Heart left ventricle (tissue), 16 donors: ENCODE measurements around the gene PSMG3. TPM values are rescaled to one million over a fixed set of nuclear protein-coding genes. Genes with fewer than 3 reads are reported as not detected.

ENCODE experiments used
- ATAC-seq, 4 donors: fragments of 200-7000 bp; cut with Tn5 transposase; one replicate each; pipeline ENCODE4 v1.9.1; 2020 to 2022; ENCODE audit warnings: moderate library complexity in 4 of 4, mild to moderate bottlenecking in 3 of 4, moderate number of reproducible peaks in 1 of 4
- DNase-seq, 5 donors: peaks; one replicate each; pipeline ENCODE4 v3.0.0-alpha.2; 2020
- H3K27ac ChIP-seq, 12 donors: fragments of 200-600 bp; sonication (generic) in 4 of 12; one replicate each; pipeline versions ENCODE4 v1.5.0 to v1.8.0; 2016 to 2022; ENCODE audit warnings: mild to moderate bottlenecking in 2 of 12
- H3K27me3 ChIP-seq, 9 donors: fragments of 200-600 bp; sonication (generic) in 2 of 9; one replicate each; pipeline versions ENCODE4 v1.5.1 to v1.8.0; 2016 to 2022; ENCODE audit warnings: mild to moderate bottlenecking in 3 of 9
- H3K36me3 ChIP-seq, 9 donors: fragments of 200-600 bp; sonication (generic) in 2 of 9; one replicate each; pipeline versions ENCODE4 v1.5.0 to v1.8.0; 2018 to 2022; ENCODE audit warnings: mild to moderate bottlenecking in 2 of 9
- H3K4me1 ChIP-seq, 12 donors: fragments of 200-600 bp; sonication (generic) in 4 of 12; one replicate each; pipeline versions ENCODE4 v1.5.0 to v1.8.0; 2016 to 2022; ENCODE audit warnings: mild to moderate bottlenecking in 3 of 12
- H3K4me3 ChIP-seq, 12 donors: fragments of 200-600 bp; sonication (generic) in 4 of 12; one replicate each; pipeline versions ENCODE4 v1.5.0 to v1.8.0; 2017 to 2022; ENCODE audit warnings: mild to moderate bottlenecking in 9 of 12, moderate library complexity in 4 of 12
- H3K9me3 ChIP-seq, 12 donors: fragments of 200-600 bp; sonication (generic) in 4 of 12; one replicate each; pipeline versions ENCODE4 v1.5.0 to v1.8.0; 2016 to 2022; ENCODE audit warnings: mild to moderate bottlenecking in 1 of 12
- CTCF ChIP-seq, 12 donors: fragments of 200-600 bp; sonication (generic) in 4 of 12; IDR thresholded peaks; one replicate each; pipeline versions ENCODE4 v1.5.0 to v1.8.0; 2018 to 2022; ENCODE audit warnings: antibody characterized with exemption in 12 of 12, mild to moderate bottlenecking in 5 of 12
- POLR2A ChIP-seq, 2 donors: fragments of 450-650 bp; IDR thresholded peaks; one replicate each; pipeline ENCODE4 v1.6.1; 2017; ENCODE audit warnings: antibody characterized with exemption in 2 of 2, mild to moderate bottlenecking in 2 of 2, moderate library complexity in 2 of 2
- WGBS, 4 donors: extraction: QIAGEN DNeasy Blood & Tissue Kit in 2 of 4; methylation state at CpG; one replicate each; pipeline versions ENCODE4 v1.1.5 to v1.1.7; 2013 to 2018; 5-methylcytosine and 5-hydroxymethylcytosine counted together
- intact Hi-C, 10 donors: fragments of 100-400 bp; cut with DNase I; formaldehyde crosslinking; loops; one replicate each; pipeline versions ENCODE4 v1.11.1 to v1.14.2; 2022
- polyA plus RNA-seq, 2 donors: library from polyadenylated mRNA; stranded (reverse); fragments of 200-250 nt; gene quantifications; one replicate each; pipeline ENCODE4 v1.2.3, GENCODE V29; 2013
- total RNA-seq, 9 donors: library from RNA; depleted of rRNA in 2 of 9; stranded (reverse); fragments of >200 nt in 2 of 9; fragmentation: NEBNext Ultra II Directional in 3 of 9; extraction: Animal tissue kit (Norgen Biotek cat#: 25700) in 3 of 9; gene quantifications; one replicate each; pipeline versions ENCODE4 v1.1.0 to v1.2.4, GENCODE V29; 2016 to 2023
- donor health status: ischemic (EF 13 %, LVEDD 7.1; RV severe dilation, severe dysfunction).
- donor health status: healthy with polysubstance abuse.
- donor health status: DM: no; HTN: yes; CAD: no.
- donor health status: DM: no; HTN: no; CAD: no.
- donor health status: ischemic (EF 25% LVEDD 6.9; RV normal size, moderate dysfunction).
- donor health status: ischemic (EF 25% LVEDD 5.7; RV mildly dilated, moderate dysfunction).
- donor health status: healthy.
- donor health status: DM: yes; HTN: yes; CAD: no.
- donor health status: ischemic (EF 35%, LVEDD 5.7; RV mildly dilated, moderate dysfunction).
- donor health status: nonischemic (EF 11% LVEDD 7.7; RV severe dilation, severe dysfunction).
- donor health status: DM: yes; HTN: yes; CAD: no.
- donor health status: PGD.
- donor health status: ischemic (EF 29% LVEDD 5.4; RV normal size, mild dysfunction).
- donor health status: nonischemic (EF 23%, LVEDD 6.1; RV moderate dilation, normal function).

PSMG3 gene
- total and polyA plus RNA-seq, 11 donors, result 7.3 to 36.5 (median 13.8) TPM

- peaks cover 0 to 21% (median 6%) of the 10 kb centered on the region in 9 donors for H3K36me3 ChIP-seq
- H3K4me3 ChIP-seq, result peak overlapping the region in 1 of 12 donors; percentile 9
- TF ChIP-seq CTCF (IDR thresholded peaks at IDR 0.05) (no peak), POLR2A (IDR thresholded peaks at IDR 0.05) (no peak)
- peaks cover 22 to 86% (median 65%) of the 10 kb centered on the region in 12 donors for H3K4me1 ChIP-seq
- no peaks in the 10 kb centered on the region for H3K27me3 ChIP-seq
- no peaks in the 10 kb centered on the region for H3K9me3 ChIP-seq
- peak in 2 of 5 donors; percentile 23 to 33 for DNase-seq
- intact Hi-C loops, result loop anchor here in 2 of 10 donors (5.0 kb wide), 2 partner anchors 33 to 38 kb away; partner anchors contain the start of gene PSMG3 (in 1 of the 2)
- no peak for ATAC-seq
- 85 to 92% (median 86%) methylated on average over 18 to 30 of the region's 30 CpGs for WGBS, 4 donors
- H3K27ac ChIP-seq, result peak overlapping the region; percentile 90 to 100 (median 96)
Observed at GRCh38 chr7:1534330-1535099, 35.3 kb downstream of the PSMG3 start.

- H3K27me3 ChIP-seq, result no peaks in the 10 kb centered on the region
- intact Hi-C loops, result loop anchor here in 2 of 10 donors (5.0 kb wide), 2 partner anchors 34 to 39 kb away; partner anchors contain the start of gene PSMG3 (in 1 of the 2)
- peak overlapping the region in 9 of 12 donors; percentile 59 to 94 (median 72) for H3K4me3 ChIP-seq
- ATAC-seq (peak in 3 of 4 donors; percentile 19 to 25 (median 24)), DNase-seq (peak in 4 of 5 donors; percentile 67 to 88 (median 74))
- H3K36me3 ChIP-seq, result peaks cover 0 to 14% (median 0%) of the 10 kb centered on the region in 9 donors
- whole genome bisulfite sequencing, 4 donors, result 57 to 72% (median 67%) methylated on average over 14 to 24 of the region's 24 CpGs
- TF ChIP-seq POLR2A (IDR thresholded peaks at IDR 0.05) (peak in 1 of 2 donors; percentile 43), CTCF (IDR thresholded peaks at IDR 0.05) (no peak)
- H3K9me3 ChIP-seq, result no peaks in the 10 kb centered on the region
- peaks cover 22 to 79% (median 60%) of the 10 kb centered on the region in 12 donors for H3K4me1 ChIP-seq
- H3K27ac ChIP-seq, result peak overlapping the region; percentile 90 to 100 (median 96)
Observed at GRCh38 chr7:1533547-1534329, 36.1 kb downstream of the PSMG3 start.

- intact Hi-C loops, result loop anchor here in 2 of 10 donors (5.0 kb wide), 2 partner anchors 34 to 39 kb away; partner anchors contain the start of gene PSMG3 (in 1 of the 2)
- DNase-seq (no peak), ATAC-seq (no peak)
- peak overlapping the region; percentile 90 to 100 (median 96) for H3K27ac ChIP-seq
- 35 to 60% (median 48%) methylated on average over 9 of the region's 9 CpGs for WGBS, 4 donors
- H3K27me3 ChIP-seq, result no peaks in the 10 kb centered on the region
- peak overlapping the region in 11 of 12 donors; percentile 39 to 94 (median 68) for H3K4me3 ChIP-seq
- peaks cover 0 to 13% (median 0%) of the 10 kb centered on the region in 9 donors for H3K36me3 ChIP-seq
- no peaks in the 10 kb centered on the region for H3K9me3 ChIP-seq
- peaks cover 18 to 73% (median 54%) of the 10 kb centered on the region in 12 donors for H3K4me1 ChIP-seq
- TF ChIP-seq CTCF (IDR thresholded peaks at IDR 0.05), result no peak
- TF ChIP-seq POLR2A (IDR thresholded peaks at IDR 0.05), result no peak
Observed at GRCh38 chr7:1533255-1533546, 36.6 kb downstream of the PSMG3 start.
